Measurements from ENCODE around the gene NOTUM. TPM values are rescaled to one million over a fixed set of nuclear protein-coding genes. Genes with fewer than 3 reads are reported as not detected.

Gene NOTUM
- total RNA-seq, 1 experiment from 2014 or later: not detected

GRCh38 chr17:81942167-81942553 is 18.8 kb downstream of the NOTUM start:
- Histone ChIP-seq H3K9ac (ENCODE audit: low read length) (no peak overlapping the region), H4K20me1 (ENCODE audit: low read length) (no peaks in the 10 kb centered on the region), H3K79me2 (ENCODE audit: low read length) (no peaks in the 10 kb centered on the region), H3K36me3 (ENCODE audit: low read depth, low read length) (no peaks in the 10 kb centered on the region), H3K4me1 (ENCODE audit: insufficient read depth, low read length) (no peaks in the 10 kb centered on the region), H3K27ac (ENCODE audit: low read length) (no peak overlapping the region), H3K4me3 (ENCODE audit: low read length) (no peak overlapping the region), H2AFZ (ENCODE audit: low read length) (no peak overlapping the region), H3K9me2 (replicated peaks; ENCODE audit: low read length) (no peaks in the 10 kb centered on the region), H3F3A (ENCODE audit: low read length, unreplicated experiment) (no peaks in the 10 kb centered on the region), H3K27me3 (ENCODE audit: low read length) (no peaks in the 10 kb centered on the region), H3K4me2 (ENCODE audit: low read length) (no peak overlapping the region), H3K9me3 (ENCODE audit: low read length) (no peaks in the 10 kb centered on the region)
- intact Hi-C loops (cut with micrococcal nuclease): no loop called here
- BruUV-seq (replicated peaks): no TSS peak
- CTCF ChIA-PET: no interaction called here
- DNase-seq: no peak
- no peak for TF ChIP-seq EZH2 (IDR thresholded peaks at IDR 0.05; ENCODE audit: low read length, unreplicated experiment)
- TF ChIP-seq CTCF (conservative IDR thresholded peaks at IDR 0.05; ENCODE audit: low read depth, low read length): no peak
- TF ChIP-seq EZH2phosphoT487 (IDR thresholded peaks at IDR 0.05; ENCODE audit: borderline replicate concordance, low read length): no peak
- no peak for ATAC-seq
- POLR2A ChIA-PET (ENCODE audit: unreplicated experiment): interaction anchor here (0.6 kb wide), 1 partner anchor 19 kb away, joined by 4 read pairs; no protein-coding TSS in a partner anchor

GRCh38 chr17:81941484-81942166 is 19.4 kb downstream of the NOTUM start:
- POLR2A ChIA-PET (ENCODE audit: unreplicated experiment): no interaction called here
- no peak overlapping the region for H3K27ac ChIP-seq (ENCODE audit: low read length)

More at GRCh38 chr17:81941484-81942166, 19.4 kb downstream of the NOTUM start:
- intact Hi-C loops (cut with micrococcal nuclease): no loop called here
- Histone ChIP-seq H3F3A (ENCODE audit: low read length, unreplicated experiment) (no peaks in the 10 kb centered on the region), H3K4me3 (ENCODE audit: low read length) (no peak overlapping the region), H3K4me2 (ENCODE audit: low read length) (no peak overlapping the region), H3K4me1 (ENCODE audit: insufficient read depth, low read length) (peaks cover 3% of the 10 kb centered on the region), H3K9ac (ENCODE audit: low read length) (no peak overlapping the region), H3K27me3 (ENCODE audit: low read length) (no peaks in the 10 kb centered on the region), H2AFZ (ENCODE audit: low read length) (no peak overlapping the region), H4K20me1 (ENCODE audit: low read length) (no peaks in the 10 kb centered on the region), H3K79me2 (ENCODE audit: low read length) (peaks cover 3% of the 10 kb centered on the region), H3K9me3 (ENCODE audit: low read length) (no peaks in the 10 kb centered on the region), H3K9me2 (replicated peaks; ENCODE audit: low read length) (no peaks in the 10 kb centered on the region), H3K36me3 (ENCODE audit: low read depth, low read length) (no peaks in the 10 kb centered on the region)
- CTCF ChIA-PET: no interaction called here
- no peak for TF ChIP-seq EZH2 (IDR thresholded peaks at IDR 0.05; ENCODE audit: low read length, unreplicated experiment)
- TF ChIP-seq CTCF (conservative IDR thresholded peaks at IDR 0.05; ENCODE audit: low read depth, low read length): no peak
- TF ChIP-seq EZH2phosphoT487 (IDR thresholded peaks at IDR 0.05; ENCODE audit: borderline replicate concordance, low read length): no peak
- ATAC-seq: no peak
- no TSS peak for BruUV-seq (replicated peaks)
- DNase-seq: no peak
